Hepatocyte (in vitro differentiated cells): ENCODE results near the gene TACC3.

ENCODE experiments used
- EZH2 ChIP-seq: fragments of 200-600 bp; sonication (generic); IDR thresholded peaks from 2 replicates; pipeline ENCODE4 v1.6.1; 2016; ENCODE audit warnings: antibody characterized with exemption, mild to moderate bottlenecking, borderline replicate concordance
- TF ChIP-seq, protein P1 (sequence below): fragments of 200-600 bp; sonication (generic); IDR thresholded peaks from 2 replicates; pipeline ENCODE4 v1.5.1; 2016; ENCODE audit warnings: antibody characterized with exemption, mild to moderate bottlenecking; ENCODE audit not compliant: poor library complexity

DNA sequence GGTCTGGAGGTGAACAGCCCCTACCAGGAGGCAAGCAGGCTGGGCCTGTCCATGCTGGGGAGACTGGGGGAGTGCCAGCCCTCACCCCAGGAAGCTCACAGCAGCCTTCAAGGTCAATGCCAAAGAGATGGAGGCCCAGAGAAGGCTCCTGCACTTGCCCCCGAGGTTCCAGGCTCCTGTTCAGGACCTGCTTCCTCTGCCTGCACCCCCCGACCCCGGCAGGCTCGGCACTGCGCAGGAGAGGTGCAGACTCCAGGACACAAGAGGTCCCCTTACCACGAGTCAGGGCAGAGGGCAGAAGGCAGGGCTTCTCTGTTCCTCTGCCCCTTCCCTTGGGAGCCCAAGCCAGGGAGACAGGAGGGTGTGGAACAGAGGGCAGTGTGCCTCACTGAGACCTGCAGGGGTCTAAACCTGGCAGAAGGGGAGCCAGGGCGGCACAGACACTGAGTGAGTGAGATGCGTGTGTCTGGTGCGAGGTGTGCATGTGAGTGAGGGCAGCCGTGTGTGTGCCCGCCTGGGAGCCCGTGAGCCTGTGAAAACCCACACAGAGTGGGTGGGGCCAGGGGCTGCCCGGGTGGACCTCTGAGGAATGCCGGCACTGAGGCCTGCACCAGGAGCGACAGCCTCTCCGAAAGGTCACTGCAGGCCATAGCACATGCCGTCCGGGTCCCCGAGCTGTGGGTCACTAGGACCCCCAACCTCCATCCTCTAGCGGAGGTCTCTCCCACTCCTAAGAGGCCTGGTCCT is 41.1 kb downstream of the TACC3 start:
- TF ChIP-seq, protein P1, sequence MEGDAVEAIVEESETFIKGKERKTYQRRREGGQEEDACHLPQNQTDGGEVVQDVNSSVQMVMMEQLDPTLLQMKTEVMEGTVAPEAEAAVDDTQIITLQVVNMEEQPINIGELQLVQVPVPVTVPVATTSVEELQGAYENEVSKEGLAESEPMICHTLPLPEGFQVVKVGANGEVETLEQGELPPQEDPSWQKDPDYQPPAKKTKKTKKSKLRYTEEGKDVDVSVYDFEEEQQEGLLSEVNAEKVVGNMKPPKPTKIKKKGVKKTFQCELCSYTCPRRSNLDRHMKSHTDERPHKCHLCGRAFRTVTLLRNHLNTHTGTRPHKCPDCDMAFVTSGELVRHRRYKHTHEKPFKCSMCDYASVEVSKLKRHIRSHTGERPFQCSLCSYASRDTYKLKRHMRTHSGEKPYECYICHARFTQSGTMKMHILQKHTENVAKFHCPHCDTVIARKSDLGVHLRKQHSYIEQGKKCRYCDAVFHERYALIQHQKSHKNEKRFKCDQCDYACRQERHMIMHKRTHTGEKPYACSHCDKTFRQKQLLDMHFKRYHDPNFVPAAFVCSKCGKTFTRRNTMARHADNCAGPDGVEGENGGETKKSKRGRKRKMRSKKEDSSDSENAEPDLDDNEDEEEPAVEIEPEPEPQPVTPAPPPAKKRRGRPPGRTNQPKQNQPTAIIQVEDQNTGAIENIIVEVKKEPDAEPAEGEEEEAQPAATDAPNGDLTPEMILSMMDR = no peak
- TF ChIP-seq EZH2 = no peak
